D341Med (cell line): ENCODE data around the gene RIT2.
"Not testable (repeated sequence)": the region's sequence is repeated elsewhere in the genome, so short reads cannot be mapped to it uniquely, and the experiment has no call there.

Experiments used
- DNase-seq: peaks from one replicate; pipeline ENCODE4 v3.0.0; 2012; ENCODE audit warnings: low spot score

RIT2 gene

GRCh38 chr18:42758852-42759251, 356.6 kb downstream of the RIT2 start:
- no peak for DNase-seq

- no peak for DNase-seq
Observed at GRCh38 chr18:42756214-42756613, 359.3 kb downstream of the RIT2 start.

GRCh38 chr18:42752916-42753315, 362.6 kb downstream of the RIT2 start:
- no peak for DNase-seq

- no peak for DNase-seq
Observed at GRCh38 chr18:42746794-42747193, 368.7 kb downstream of the RIT2 start.

- no peak for DNase-seq
Observed at GRCh38 chr18:42745931-42746330, 369.6 kb downstream of the RIT2 start.

- DNase-seq, result no peak
Observed at GRCh38 chr18:42745171-42745570, 370.3 kb downstream of the RIT2 start.

GRCh38 chr18:42743373-42744138, 371.9 kb downstream of the RIT2 start:
- no peak for DNase-seq

- no peak for DNase-seq
Observed at GRCh38 chr18:42742969-42743368, 372.5 kb downstream of the RIT2 start.

- DNase-seq, result no peak
Observed at GRCh38 chr18:42742474-42742873, 373.0 kb downstream of the RIT2 start.

GRCh38 chr18:42741805-42742347, 373.6 kb downstream of the RIT2 start:
- DNase-seq, result not testable (repeated sequence)

GRCh38 chr18:42741299-42741698, 374.2 kb downstream of the RIT2 start:
- DNase-seq, result not testable (repeated sequence)

GRCh38 chr18:42736074-42736473, 379.4 kb downstream of the RIT2 start:
- no peak for DNase-seq

GRCh38 chr18:42734520-42734919, 381.0 kb downstream of the RIT2 start:
- no peak for DNase-seq

- no peak for DNase-seq
Observed at GRCh38 chr18:42730272-42730671, 385.2 kb downstream of the RIT2 start.

GRCh38 chr18:42719221-42719620, 396.3 kb downstream of the RIT2 start:
- DNase-seq, result no peak

GRCh38 chr18:42712065-42712464, 403.4 kb downstream of the RIT2 start:
- DNase-seq, result no peak

- no peak for DNase-seq
Observed at GRCh38 chr18:42707080-42707479, 408.4 kb downstream of the RIT2 start.

GRCh38 chr18:42706618-42707017, 408.9 kb downstream of the RIT2 start:
- DNase-seq, result peak; percentile 20

- no peak for DNase-seq
Observed at GRCh38 chr18:42706029-42706608, 409.4 kb downstream of the RIT2 start.
